Measurements from ENCODE around the gene RGS7. TPM values are rescaled to one million over a fixed set of nuclear protein-coding genes. Genes with fewer than 3 reads are reported as not detected.

The RGS7 gene
- polyA plus RNA-seq, 1 donor (not counting 4 experiments of a cell fraction or from before 2014, with no cell fraction given) = not detected

GRCh38 chr1:240917976-240918375, 439.0 kb downstream of the RGS7 start:
- no peak for TF ChIP-seq EZH2 (IDR thresholded peaks at IDR 0.05; ENCODE audit: low read length)
- TF ChIP-seq CTCF (optimal IDR thresholded peaks at IDR 0.05 in 1 of 3, IDR thresholded peaks at IDR 0.05 in 1 of 3, conservative IDR thresholded peaks at IDR 0.05 in 1 of 3; ENCODE audit: extremely low read depth in 1 of 3, insufficient read depth in 2 of 3, low read length in 3 of 3) = no peak
- dilution Hi-C loops (cut with MboI; ENCODE audit: extremely low pct_ligation_motif_present, low sequenced_read_pairs) = no loop called here
- no peaks in the 10 kb centered on the region for H3K36me3 ChIP-seq (ENCODE audit: control insufficient read depth in 2 of 2, extremely low read depth in 1 of 2, insufficient read depth in 2 of 2, low read length in 2 of 2)
- H3K9me1 ChIP-seq (ENCODE audit: control insufficient read depth, extremely low read depth, insufficient read depth, low read length) = no peaks in the 10 kb centered on the region
- H2AFZ ChIP-seq (ENCODE audit: control insufficient read depth, low read length) = no peak overlapping the region
- no peaks in the 10 kb centered on the region for H3K4me1 ChIP-seq (ENCODE audit: control insufficient read depth, extremely low read depth, insufficient read depth, low read length)
- no peaks in the 10 kb centered on the region for H3K27me3 ChIP-seq (ENCODE audit: control insufficient read depth, extremely low read depth, insufficient read depth, low read length)
- H3K9me3 ChIP-seq (ENCODE audit: control insufficient read depth, low read depth, low read length) = no peaks in the 10 kb centered on the region
- no peak overlapping the region for H3K4me3 ChIP-seq (ENCODE audit: control insufficient read depth in 2 of 3, extremely low read depth in 1 of 3, insufficient read depth in 2 of 3, low read depth in 1 of 3, low read length in 3 of 3)
- no peak overlapping the region for H3K9ac ChIP-seq (ENCODE audit: control insufficient read depth, extremely low read depth, insufficient read depth, low read length)
- H3K79me2 ChIP-seq (ENCODE audit: control insufficient read depth, insufficient read depth, low read length) = no peaks in the 10 kb centered on the region
- FAIRE-seq (no peak), DNase-seq (ENCODE audit: low read depth, low spot score) (no peak)
- no peaks in the 10 kb centered on the region for H4K20me1 ChIP-seq (ENCODE audit: control insufficient read depth, extremely low read depth, insufficient read depth, low read length)
- no peak overlapping the region for H3K4me2 ChIP-seq (ENCODE audit: control insufficient read depth, extremely low read depth, insufficient read depth, low read depth, low read length)
- no peak overlapping the region for H3K27ac ChIP-seq (ENCODE audit: control insufficient read depth, insufficient read depth, low read length)

GRCh38 chr1:240914506-240914905, 442.5 kb downstream of the RGS7 start:
- Histone ChIP-seq H3K27me3 (ENCODE audit: control insufficient read depth, extremely low read depth, insufficient read depth, low read length) (no peaks in the 10 kb centered on the region), H3K79me2 (ENCODE audit: control insufficient read depth, insufficient read depth, low read length) (no peaks in the 10 kb centered on the region), H3K4me2 (ENCODE audit: control insufficient read depth, extremely low read depth, insufficient read depth, low read depth, low read length) (no peak overlapping the region), H3K9me1 (ENCODE audit: control insufficient read depth, extremely low read depth, insufficient read depth, low read length) (no peaks in the 10 kb centered on the region), H3K4me1 (ENCODE audit: control insufficient read depth, extremely low read depth, insufficient read depth, low read length) (no peaks in the 10 kb centered on the region), H3K9me3 (ENCODE audit: control insufficient read depth, low read depth, low read length) (no peaks in the 10 kb centered on the region), H3K4me3 (ENCODE audit: control insufficient read depth in 2 of 3, extremely low read depth in 1 of 3, insufficient read depth in 2 of 3, low read depth in 1 of 3, low read length in 3 of 3) (no peak overlapping the region), H4K20me1 (ENCODE audit: control insufficient read depth, extremely low read depth, insufficient read depth, low read length) (no peaks in the 10 kb centered on the region), H2AFZ (ENCODE audit: control insufficient read depth, low read length) (no peak overlapping the region), H3K36me3 (ENCODE audit: control insufficient read depth in 2 of 2, extremely low read depth in 1 of 2, insufficient read depth in 2 of 2, low read length in 2 of 2) (no peaks in the 10 kb centered on the region), H3K27ac (ENCODE audit: control insufficient read depth, insufficient read depth, low read length) (no peak overlapping the region), H3K9ac (ENCODE audit: control insufficient read depth, extremely low read depth, insufficient read depth, low read length) (no peak overlapping the region)
- no peak for FAIRE-seq
- no peak for DNase-seq (ENCODE audit: low read depth, low spot score)
- TF ChIP-seq EZH2 (IDR thresholded peaks at IDR 0.05; ENCODE audit: low read length) = no peak
- TF ChIP-seq CTCF (optimal IDR thresholded peaks at IDR 0.05 in 1 of 3, IDR thresholded peaks at IDR 0.05 in 1 of 3, conservative IDR thresholded peaks at IDR 0.05 in 1 of 3; ENCODE audit: extremely low read depth in 1 of 3, insufficient read depth in 2 of 3, low read length in 3 of 3) = no peak
- dilution Hi-C loops (cut with MboI; ENCODE audit: extremely low pct_ligation_motif_present, low sequenced_read_pairs) = no loop called here

All from keratinocyte (primary cell).